Measurements from ENCODE around the gene COG1.
"Not testable (repeated sequence)": the region's sequence is repeated elsewhere in the genome, so short reads cannot be mapped to it uniquely, and the experiment has no call there.

The COG1 gene, protein sequence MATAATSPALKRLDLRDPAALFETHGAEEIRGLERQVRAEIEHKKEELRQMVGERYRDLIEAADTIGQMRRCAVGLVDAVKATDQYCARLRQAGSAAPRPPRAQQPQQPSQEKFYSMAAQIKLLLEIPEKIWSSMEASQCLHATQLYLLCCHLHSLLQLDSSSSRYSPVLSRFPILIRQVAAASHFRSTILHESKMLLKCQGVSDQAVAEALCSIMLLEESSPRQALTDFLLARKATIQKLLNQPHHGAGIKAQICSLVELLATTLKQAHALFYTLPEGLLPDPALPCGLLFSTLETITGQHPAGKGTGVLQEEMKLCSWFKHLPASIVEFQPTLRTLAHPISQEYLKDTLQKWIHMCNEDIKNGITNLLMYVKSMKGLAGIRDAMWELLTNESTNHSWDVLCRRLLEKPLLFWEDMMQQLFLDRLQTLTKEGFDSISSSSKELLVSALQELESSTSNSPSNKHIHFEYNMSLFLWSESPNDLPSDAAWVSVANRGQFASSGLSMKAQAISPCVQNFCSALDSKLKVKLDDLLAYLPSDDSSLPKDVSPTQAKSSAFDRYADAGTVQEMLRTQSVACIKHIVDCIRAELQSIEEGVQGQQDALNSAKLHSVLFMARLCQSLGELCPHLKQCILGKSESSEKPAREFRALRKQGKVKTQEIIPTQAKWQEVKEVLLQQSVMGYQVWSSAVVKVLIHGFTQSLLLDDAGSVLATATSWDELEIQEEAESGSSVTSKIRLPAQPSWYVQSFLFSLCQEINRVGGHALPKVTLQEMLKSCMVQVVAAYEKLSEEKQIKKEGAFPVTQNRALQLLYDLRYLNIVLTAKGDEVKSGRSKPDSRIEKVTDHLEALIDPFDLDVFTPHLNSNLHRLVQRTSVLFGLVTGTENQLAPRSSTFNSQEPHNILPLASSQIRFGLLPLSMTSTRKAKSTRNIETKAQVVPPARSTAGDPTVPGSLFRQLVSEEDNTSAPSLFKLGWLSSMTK

DNA sequence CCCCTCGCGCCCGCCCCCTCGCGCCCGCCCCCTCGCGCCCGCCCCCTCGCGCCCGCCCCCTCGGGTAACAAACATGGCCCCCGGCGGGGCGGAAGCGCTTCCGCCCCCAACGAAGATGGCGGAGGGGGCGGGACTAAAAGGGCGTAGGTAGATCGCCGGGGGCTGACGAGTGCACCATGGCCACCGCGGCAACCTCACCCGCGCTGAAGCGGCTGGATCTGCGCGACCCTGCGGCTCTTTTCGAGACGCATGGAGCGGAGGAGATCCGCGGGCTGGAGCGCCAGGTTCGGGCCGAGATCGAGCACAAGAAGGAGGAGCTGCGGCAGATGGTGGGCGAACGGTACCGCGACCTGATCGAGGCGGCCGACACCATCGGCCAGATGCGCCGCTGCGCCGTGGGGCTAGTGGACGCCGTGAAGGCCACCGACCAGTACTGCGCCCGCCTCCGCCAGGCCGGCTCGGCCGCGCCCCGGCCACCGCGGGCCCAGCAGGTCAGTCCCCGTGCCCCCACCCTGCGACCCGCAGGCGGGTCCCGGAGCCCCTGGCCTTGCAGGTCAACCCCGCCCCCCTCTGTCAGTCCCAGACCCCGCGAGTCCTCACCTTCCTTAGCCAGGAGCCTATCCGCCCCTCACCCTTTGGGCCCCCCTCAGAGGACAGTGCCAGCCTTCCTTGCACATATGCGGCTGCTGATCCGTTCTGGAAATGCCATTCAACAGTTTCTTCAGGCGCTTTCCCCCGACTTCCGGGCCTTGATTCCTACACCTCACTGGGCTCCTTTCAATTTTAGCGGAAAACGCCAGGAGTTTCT lies at the start of gene COG1:
TSS of gene COG1 (plus strand) at position 162 of the 808 bp plus-strand sequence. CDS start at position 177, 15 bp downstream.
- peak; percentile 71 to 85 for DNase-seq

GRCh38 chr17:73144209-73144608 lies 48.6 kb upstream of the COG1 start:
- not testable (repeated sequence) for DNase-seq

DNA sequence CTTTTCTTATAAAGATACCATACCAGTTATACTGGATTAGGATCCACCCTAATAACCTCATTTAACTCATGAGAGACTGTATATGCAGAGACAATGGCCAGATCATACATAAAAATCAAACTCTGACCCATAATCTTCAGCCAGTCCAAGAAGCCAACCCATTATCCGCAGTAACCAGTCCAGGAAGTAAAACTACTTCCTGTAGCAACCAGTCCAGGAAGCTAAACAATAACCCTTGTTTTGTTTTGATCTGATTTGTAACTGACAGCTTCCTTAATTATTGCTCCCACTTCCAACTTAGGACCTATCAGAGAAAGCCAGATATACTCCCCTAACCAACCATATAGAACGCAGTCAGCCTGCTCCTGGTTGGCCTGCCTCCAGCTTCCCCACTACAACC lies 47.2 kb upstream of the COG1 start:
- DNase-seq = no peak

- DNase-seq = not testable (repeated sequence)
Observed at GRCh38 chr17:73147791-73148190, 45.1 kb upstream of the COG1 start.

GRCh38 chr17:73148540-73149334 lies 44.1 kb upstream of the COG1 start:
- DNase-seq = no peak

- DNase-seq = not testable (repeated sequence)
Observed at GRCh38 chr17:73150622-73151300, 42.1 kb upstream of the COG1 start.

DNA sequence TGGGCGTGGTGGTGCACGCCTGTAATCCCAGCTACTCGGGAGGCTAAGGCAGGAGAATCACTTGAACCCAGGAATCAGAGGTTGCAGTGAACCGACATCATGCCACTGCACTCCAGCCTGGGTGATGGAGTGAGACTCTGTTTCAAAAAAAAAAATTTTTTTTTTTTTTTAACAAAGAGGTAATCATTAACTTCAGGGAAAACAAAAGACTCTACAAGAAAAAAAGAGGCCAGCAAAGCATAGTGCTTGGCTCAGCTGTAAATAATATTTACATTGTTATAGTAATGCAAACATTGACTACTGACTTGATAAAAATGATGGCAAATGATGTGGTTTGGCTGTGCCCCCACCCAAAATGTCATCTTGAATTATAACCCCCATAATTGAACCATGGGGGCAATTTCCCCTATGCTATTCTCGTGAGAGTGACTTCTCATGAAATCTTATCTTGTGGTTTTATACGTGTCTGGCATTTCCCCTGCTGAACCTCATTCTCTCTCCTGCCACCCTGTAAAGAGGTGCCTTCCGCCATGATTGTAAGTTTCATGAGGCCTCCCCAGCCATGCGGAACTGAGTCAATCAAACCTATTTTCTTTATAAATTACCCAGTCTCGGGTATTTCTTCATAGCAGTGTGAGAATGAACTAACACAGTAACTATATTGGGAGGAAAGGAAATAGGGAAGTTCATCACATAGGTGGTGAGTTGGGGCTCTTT lies 40.8 kb upstream of the COG1 start:
- DNase-seq = peak; percentile 58 to 78

DNA sequence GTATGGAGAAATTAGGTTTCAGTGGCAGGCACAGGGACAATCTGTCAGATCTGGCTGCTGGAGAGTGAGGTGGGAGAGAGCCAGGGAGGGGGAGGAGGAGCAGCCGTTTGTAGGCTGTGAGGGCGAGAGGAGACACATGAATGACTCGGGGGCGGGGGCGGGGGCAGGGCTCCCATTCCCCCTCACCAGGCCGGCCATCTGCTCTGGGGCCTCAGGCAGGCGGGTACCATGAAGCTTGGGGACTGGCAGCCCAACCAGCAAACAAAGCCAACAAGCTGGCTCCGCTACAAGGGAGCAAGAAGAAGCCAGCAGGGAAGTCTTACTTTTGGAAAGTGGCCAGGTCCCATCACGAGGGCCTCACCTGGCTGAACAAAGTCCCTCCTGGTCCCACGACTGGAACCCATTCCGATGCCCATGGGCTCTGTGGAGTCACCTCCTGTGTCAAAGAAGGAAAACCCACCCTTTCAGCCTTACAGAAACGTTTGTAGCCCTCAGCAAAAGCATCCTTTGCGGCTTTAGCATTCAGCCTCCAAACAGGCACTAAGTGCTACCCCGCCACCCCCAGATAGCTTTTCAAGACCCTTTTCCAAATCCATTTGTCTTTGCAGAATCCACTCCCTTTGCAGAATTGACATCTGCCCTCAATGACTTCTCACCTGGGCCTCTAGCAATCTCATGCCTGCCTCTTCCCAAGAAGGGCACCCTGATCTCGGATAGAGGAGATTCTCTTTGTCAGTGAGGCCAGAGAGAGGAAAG lies 37.3 kb upstream of the COG1 start:
- peak in 1 of 2 experiments; percentile 46 for DNase-seq

- DNase-seq = peak; percentile 82
Observed at GRCh38 chr17:73156166-73156840, 36.6 kb upstream of the COG1 start.

GRCh38 chr17:73156887-73157520 lies 35.9 kb upstream of the COG1 start:
- no peak for DNase-seq

- DNase-seq = no peak
Observed at GRCh38 chr17:73157521-73157890, 35.3 kb upstream of the COG1 start.

GRCh38 chr17:73158133-73158532 lies 34.7 kb upstream of the COG1 start:
- no peak for DNase-seq

- DNase-seq = no peak
Observed at GRCh38 chr17:73160980-73161630, 31.8 kb upstream of the COG1 start.

DNA sequence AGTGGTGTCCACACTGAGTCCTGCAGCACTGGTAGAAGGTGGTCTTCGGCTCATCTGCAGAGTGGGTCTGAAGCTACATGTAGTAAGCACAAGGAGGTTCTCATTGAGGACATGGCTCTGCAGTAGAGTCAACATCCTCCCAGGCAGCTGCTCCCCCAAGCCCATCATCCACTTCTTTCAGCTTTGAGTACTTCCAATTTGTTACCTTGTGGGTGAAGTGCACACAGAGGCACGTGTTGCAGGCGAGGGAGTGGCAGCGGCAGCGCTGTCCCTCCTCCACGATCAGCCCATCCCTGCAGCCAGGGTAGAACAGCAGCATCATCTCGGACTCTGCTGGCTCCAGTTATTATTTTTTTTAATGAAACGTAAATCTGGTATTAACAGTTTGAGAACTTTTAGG lies 29.8 kb upstream of the COG1 start:
- DNase-seq = no peak

GRCh38 chr17:73165616-73166404 lies 27.0 kb upstream of the COG1 start:
- no peak for DNase-seq

DNA sequence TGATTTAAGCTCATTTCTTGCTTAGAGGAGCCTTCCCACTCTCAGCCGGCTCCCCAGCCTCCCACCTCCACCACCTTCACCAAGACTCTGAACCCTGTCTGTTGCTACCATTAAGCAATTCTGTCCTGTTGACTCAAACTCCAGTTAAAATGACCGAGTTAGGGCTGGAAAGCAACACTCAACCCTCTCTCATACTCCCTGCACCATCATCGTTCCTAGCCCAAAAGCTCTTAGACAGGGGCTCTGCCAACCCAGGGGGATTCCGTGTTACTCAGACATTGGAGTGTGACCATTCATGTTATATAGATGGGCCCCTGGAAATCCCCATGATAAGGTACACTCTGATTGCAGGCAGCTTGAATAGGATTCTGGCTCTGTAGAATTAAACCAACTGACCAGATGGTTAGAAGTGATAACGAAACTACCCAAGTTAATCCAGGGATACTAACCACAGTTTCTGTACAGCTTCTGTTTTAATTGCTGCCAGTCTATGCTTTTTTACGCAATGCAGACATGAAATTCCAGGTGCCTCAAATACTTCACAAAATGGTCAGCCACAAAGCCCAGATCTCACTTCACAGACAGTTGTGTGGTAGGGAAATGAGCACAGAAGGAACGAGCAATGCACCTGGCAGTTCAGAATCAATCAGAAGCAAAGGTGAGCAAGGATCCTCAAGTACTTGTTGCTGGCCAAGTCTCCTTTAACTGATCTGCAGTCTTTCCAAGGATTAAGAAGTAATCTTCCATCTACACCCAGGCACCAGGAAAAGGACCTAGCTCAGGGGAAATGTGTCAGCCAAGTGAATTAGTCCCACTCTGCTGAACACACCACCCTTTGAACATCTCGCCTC lies 25.9 kb upstream of the COG1 start:
- DNase-seq = no peak

Data from Kasumi-1 (cell line).